ENCODE results near the gene PPP4R3B.

The PPP4R3B gene

GRCh38 chr2:55511508-55512124 is 105.8 kb downstream of the PPP4R3B start:
- DNase-seq (ENCODE audit: low read depth) = no peak

GRCh38 chr2:55502590-55503141 is 114.8 kb downstream of the PPP4R3B start:
- DNase-seq (ENCODE audit: low read depth) = no peak

- no peak for DNase-seq (ENCODE audit: low read depth)
Measured at GRCh38 chr2:55500025-55500424, 117.4 kb downstream of the PPP4R3B start.

GRCh38 chr2:55498582-55498981 is 118.8 kb downstream of the PPP4R3B start:
- no peak for DNase-seq (ENCODE audit: low read depth)
